ENCODE measurements around the gene TMEM245.

Gene TMEM245

DNA sequence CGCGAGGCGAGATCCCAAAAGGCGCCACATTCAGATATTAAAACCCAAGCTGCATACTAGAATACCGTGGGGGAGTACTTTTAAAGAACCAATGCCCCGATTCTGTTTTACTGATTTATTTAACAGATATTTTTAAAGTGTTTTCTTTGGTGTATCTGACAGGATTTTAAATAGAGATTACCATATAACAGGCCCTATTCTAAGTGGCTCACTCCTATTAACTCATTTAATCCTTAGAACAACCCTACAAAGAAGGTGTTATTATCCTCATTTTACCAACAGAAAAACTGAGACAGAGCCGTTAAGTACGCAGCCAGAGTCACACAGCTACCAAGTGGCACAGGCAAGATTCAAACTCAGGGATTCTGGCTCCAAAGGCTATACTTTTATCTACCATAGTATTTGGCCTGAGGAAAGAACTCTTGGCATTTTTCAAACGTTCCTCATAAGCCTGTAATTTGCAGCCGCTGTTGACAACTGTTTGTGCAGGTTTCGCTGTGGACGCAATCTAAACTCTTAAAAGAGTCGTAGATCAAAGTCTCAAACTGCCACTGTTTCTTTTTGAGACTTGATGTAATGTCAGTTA, 550 bp upstream of the TMEM245 start:
- Histone ChIP-seq H3K4me1 (ENCODE audit: control insufficient read depth, insufficient read depth, low read length, poor library complexity, severe bottlenecking) (peaks cover 34% of the 10 kb centered on the region), H3K9me3 (ENCODE audit: control insufficient read depth, low read length) (no peaks in the 10 kb centered on the region), H3K4me3 (ENCODE audit: insufficient read depth, low read depth, low read length, poor library complexity, severe bottlenecking) (no peak overlapping the region), H3K27ac (ENCODE audit: insufficient read depth, low read length, poor library complexity, severe bottlenecking) (no peak overlapping the region), H3K36me3 (ENCODE audit: control insufficient read depth, insufficient read depth, low read length) (no peaks in the 10 kb centered on the region), H3K27me3 (replicated peaks; ENCODE audit: control insufficient read depth, insufficient read depth, low read length, poor library complexity, severe bottlenecking) (no peaks in the 10 kb centered on the region)
- DNase-seq, result no peak

- DNase-seq, result no peak
- Histone ChIP-seq H3K27me3 (replicated peaks; ENCODE audit: control insufficient read depth, insufficient read depth, low read length, poor library complexity, severe bottlenecking) (no peaks in the 10 kb centered on the region), H3K27ac (ENCODE audit: insufficient read depth, low read length, poor library complexity, severe bottlenecking) (peak overlapping the region; percentile 82)
These were observed 824 bp downstream of the TMEM245 start for GRCh38 chr9:109118808-109119438.

GRCh38 chr9:109117856-109118807, 1.6 kb downstream of the TMEM245 start:
- peak; percentile 11 to 33 (median 16) for DNase-seq
- peak overlapping the region; percentile 82 for H3K27ac ChIP-seq (ENCODE audit: insufficient read depth, low read length, poor library complexity, severe bottlenecking)
- H3K4me1 ChIP-seq (ENCODE audit: control insufficient read depth, insufficient read depth, low read length, poor library complexity, severe bottlenecking), result peaks cover 34% of the 10 kb centered on the region
- no peaks in the 10 kb centered on the region for H3K27me3 ChIP-seq (replicated peaks; ENCODE audit: control insufficient read depth, insufficient read depth, low read length, poor library complexity, severe bottlenecking)
- H3K9me3 ChIP-seq (ENCODE audit: control insufficient read depth, low read length), result no peaks in the 10 kb centered on the region
- H3K4me3 ChIP-seq (ENCODE audit: insufficient read depth, low read depth, low read length, poor library complexity, severe bottlenecking), result peak overlapping the region; percentile 78
- H3K36me3 ChIP-seq (ENCODE audit: control insufficient read depth, insufficient read depth, low read length), result no peaks in the 10 kb centered on the region

More at GRCh38 chr9:109118808-109119438, 824 bp downstream of the TMEM245 start:
- H3K36me3 ChIP-seq (ENCODE audit: control insufficient read depth, insufficient read depth, low read length), result no peaks in the 10 kb centered on the region
- H3K9me3 ChIP-seq (ENCODE audit: control insufficient read depth, low read length), result no peaks in the 10 kb centered on the region
- H3K4me3 ChIP-seq (ENCODE audit: insufficient read depth, low read depth, low read length, poor library complexity, severe bottlenecking), result peak overlapping the region; percentile 78
- H3K4me1 ChIP-seq (ENCODE audit: control insufficient read depth, insufficient read depth, low read length, poor library complexity, severe bottlenecking), result peaks cover 34% of the 10 kb centered on the region

DNA sequence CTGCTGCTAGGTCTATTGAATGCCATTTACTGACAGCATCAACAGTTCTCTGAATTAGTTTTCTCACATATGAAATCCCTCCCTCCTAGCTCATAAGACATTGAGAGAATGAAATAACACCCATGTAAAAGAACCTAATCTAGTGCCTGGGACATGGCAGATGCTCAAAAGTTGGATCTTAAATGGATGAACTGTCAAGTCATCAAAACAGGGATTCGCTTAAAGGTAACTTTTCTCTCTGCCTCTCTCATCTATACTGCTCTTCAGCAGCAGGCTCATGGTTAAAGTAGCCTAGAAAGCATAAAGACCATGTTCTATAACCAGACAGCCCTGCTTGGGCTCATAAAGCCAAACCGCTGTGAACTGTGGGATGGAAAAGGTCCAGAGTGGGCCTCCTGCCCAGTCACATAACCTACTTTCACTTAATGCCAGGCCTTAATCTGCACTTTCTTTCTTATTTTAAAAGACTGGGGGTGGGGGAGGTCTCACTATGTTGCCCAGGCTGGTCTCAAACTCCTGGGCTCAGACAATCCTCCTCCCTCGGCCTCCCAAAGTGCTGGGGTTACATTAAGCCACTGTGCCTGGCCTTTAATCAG, 3.7 kb downstream of the TMEM245 start:
- Histone ChIP-seq H3K27me3 (replicated peaks; ENCODE audit: control insufficient read depth, insufficient read depth, low read length, poor library complexity, severe bottlenecking) (no peaks in the 10 kb centered on the region), H3K36me3 (ENCODE audit: control insufficient read depth, insufficient read depth, low read length) (no peaks in the 10 kb centered on the region), H3K27ac (ENCODE audit: insufficient read depth, low read length, poor library complexity, severe bottlenecking) (no peak overlapping the region), H3K4me1 (ENCODE audit: control insufficient read depth, insufficient read depth, low read length, poor library complexity, severe bottlenecking) (peaks cover 36% of the 10 kb centered on the region), H3K9me3 (ENCODE audit: control insufficient read depth, low read length) (no peaks in the 10 kb centered on the region), H3K4me3 (ENCODE audit: insufficient read depth, low read depth, low read length, poor library complexity, severe bottlenecking) (no peak overlapping the region)
- DNase-seq, result no peak

GRCh38 chr9:109114670-109115069, 5.1 kb downstream of the TMEM245 start:
- no peak overlapping the region for H3K4me3 ChIP-seq (ENCODE audit: insufficient read depth, low read depth, low read length, poor library complexity, severe bottlenecking)
- DNase-seq, result no peak
- H3K27ac ChIP-seq (ENCODE audit: insufficient read depth, low read length, poor library complexity, severe bottlenecking), result no peak overlapping the region
- H3K36me3 ChIP-seq (ENCODE audit: control insufficient read depth, insufficient read depth, low read length), result no peaks in the 10 kb centered on the region
- no peaks in the 10 kb centered on the region for H3K27me3 ChIP-seq (replicated peaks; ENCODE audit: control insufficient read depth, insufficient read depth, low read length, poor library complexity, severe bottlenecking)
- H3K4me1 ChIP-seq (ENCODE audit: control insufficient read depth, insufficient read depth, low read length, poor library complexity, severe bottlenecking), result peaks cover 45% of the 10 kb centered on the region
- no peaks in the 10 kb centered on the region for H3K9me3 ChIP-seq (ENCODE audit: control insufficient read depth, low read length)

DNA sequence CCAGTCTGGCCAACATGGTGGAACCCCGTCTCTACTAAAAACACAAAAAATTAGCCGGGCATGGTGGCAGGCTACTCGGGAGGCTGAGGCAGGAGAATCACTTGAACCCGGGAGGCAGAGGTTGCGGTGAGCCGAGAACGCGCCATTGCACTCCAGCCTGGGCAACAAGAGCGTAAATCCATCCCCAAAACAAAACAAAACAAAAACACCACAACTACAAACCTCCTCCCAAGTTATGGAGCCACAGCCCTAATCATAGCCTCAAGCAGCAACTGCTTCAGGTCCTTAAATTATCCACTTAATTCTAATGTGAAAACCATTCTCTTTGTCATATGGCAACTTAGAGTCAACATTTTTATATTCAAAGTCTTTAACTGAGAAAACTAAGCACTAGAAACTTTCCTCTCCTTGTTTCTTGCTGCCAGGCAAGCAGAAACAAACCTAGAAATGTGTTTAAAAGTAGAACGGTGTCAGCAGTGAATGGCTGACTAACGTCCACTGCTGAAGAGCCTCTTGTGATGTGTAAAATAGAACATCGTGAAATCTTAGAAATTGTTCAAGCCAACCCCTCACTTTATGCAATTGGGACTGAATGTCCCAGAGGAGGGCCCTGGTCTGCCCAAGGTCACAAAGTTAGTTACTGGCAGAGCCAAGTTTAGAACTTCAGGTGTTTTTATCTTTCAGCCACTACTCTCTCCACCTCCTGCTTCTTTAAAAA, 5.7 kb downstream of the TMEM245 start:
- Histone ChIP-seq H3K9me3 (ENCODE audit: control insufficient read depth, low read length) (no peaks in the 10 kb centered on the region), H3K27ac (ENCODE audit: insufficient read depth, low read length, poor library complexity, severe bottlenecking) (no peak overlapping the region), H3K36me3 (ENCODE audit: control insufficient read depth, insufficient read depth, low read length) (no peaks in the 10 kb centered on the region), H3K4me1 (ENCODE audit: control insufficient read depth, insufficient read depth, low read length, poor library complexity, severe bottlenecking) (peaks cover 45% of the 10 kb centered on the region), H3K4me3 (ENCODE audit: insufficient read depth, low read depth, low read length, poor library complexity, severe bottlenecking) (no peak overlapping the region), H3K27me3 (replicated peaks; ENCODE audit: control insufficient read depth, insufficient read depth, low read length, poor library complexity, severe bottlenecking) (no peaks in the 10 kb centered on the region)
- no peak for DNase-seq

DNA sequence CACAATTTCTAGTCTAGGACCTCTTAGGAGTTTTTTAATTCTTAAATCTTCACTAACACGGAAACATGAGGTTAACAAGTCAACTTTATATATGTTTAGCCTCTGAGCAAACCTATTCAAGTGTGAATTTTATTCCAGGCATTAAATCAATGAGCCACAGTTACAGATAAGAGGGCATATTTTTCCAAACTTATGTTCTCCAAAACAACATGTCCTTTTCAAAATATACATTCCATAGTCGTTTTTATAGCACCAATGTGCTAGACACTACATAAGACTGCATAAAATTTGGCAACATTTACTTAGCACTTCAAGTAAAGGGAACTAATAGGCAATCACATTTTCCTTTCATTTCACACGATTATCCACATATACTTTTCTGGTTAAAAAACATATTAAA, 6.5 kb downstream of the TMEM245 start:
- H3K9me3 ChIP-seq (ENCODE audit: control insufficient read depth, low read length), result no peaks in the 10 kb centered on the region

GRCh38 chr9:109110329-109111021, 9.3 kb downstream of the TMEM245 start:
- H3K4me3 ChIP-seq (ENCODE audit: insufficient read depth, low read depth, low read length, poor library complexity, severe bottlenecking), result peak overlapping the region; percentile 16
- H3K27ac ChIP-seq (ENCODE audit: insufficient read depth, low read length, poor library complexity, severe bottlenecking), result peak overlapping the region; percentile 60
- H3K27me3 ChIP-seq (replicated peaks; ENCODE audit: control insufficient read depth, insufficient read depth, low read length, poor library complexity, severe bottlenecking), result no peaks in the 10 kb centered on the region
- H3K36me3 ChIP-seq (ENCODE audit: control insufficient read depth, insufficient read depth, low read length), result no peaks in the 10 kb centered on the region
- H3K4me1 ChIP-seq (ENCODE audit: control insufficient read depth, insufficient read depth, low read length, poor library complexity, severe bottlenecking), result peaks cover 32% of the 10 kb centered on the region
- H3K9me3 ChIP-seq (ENCODE audit: control insufficient read depth, low read length), result no peaks in the 10 kb centered on the region
- no peak for DNase-seq

More for the DNA sequence above, 6.5 kb downstream of the TMEM245 start:
- Histone ChIP-seq H3K4me1 (ENCODE audit: control insufficient read depth, insufficient read depth, low read length, poor library complexity, severe bottlenecking) (peaks cover 44% of the 10 kb centered on the region), H3K36me3 (ENCODE audit: control insufficient read depth, insufficient read depth, low read length) (no peaks in the 10 kb centered on the region), H3K4me3 (ENCODE audit: insufficient read depth, low read depth, low read length, poor library complexity, severe bottlenecking) (no peak overlapping the region), H3K27me3 (replicated peaks; ENCODE audit: control insufficient read depth, insufficient read depth, low read length, poor library complexity, severe bottlenecking) (no peaks in the 10 kb centered on the region), H3K27ac (ENCODE audit: insufficient read depth, low read length, poor library complexity, severe bottlenecking) (no peak overlapping the region)
- no peak for DNase-seq

- no peaks in the 10 kb centered on the region for H3K27me3 ChIP-seq (replicated peaks; ENCODE audit: control insufficient read depth, insufficient read depth, low read length, poor library complexity, severe bottlenecking)
- no peak overlapping the region for H3K4me3 ChIP-seq (ENCODE audit: insufficient read depth, low read depth, low read length, poor library complexity, severe bottlenecking)
- H3K36me3 ChIP-seq (ENCODE audit: control insufficient read depth, insufficient read depth, low read length), result no peaks in the 10 kb centered on the region
- H3K9me3 ChIP-seq (ENCODE audit: control insufficient read depth, low read length), result no peaks in the 10 kb centered on the region
- peak overlapping the region; percentile 60 for H3K27ac ChIP-seq (ENCODE audit: insufficient read depth, low read length, poor library complexity, severe bottlenecking)
- peaks cover 32% of the 10 kb centered on the region for H3K4me1 ChIP-seq (ENCODE audit: control insufficient read depth, insufficient read depth, low read length, poor library complexity, severe bottlenecking)
- DNase-seq, result no peak
These were observed 9.8 kb downstream of the TMEM245 start for GRCh38 chr9:109109967-109110328.
